ENCODE measurements around the gene CCDC200.
"Not testable (repeated sequence)": the region's sequence is repeated elsewhere in the genome, so short reads cannot be mapped to it uniquely, and the experiment has no call there.

CCDC200 gene

GRCh38 chr17:43228020-43228782 lies at the start of gene CCDC200:
TSS of gene CCDC200 (minus strand) at chr17:43228623. CDS start at chr17:43228554, 69 bp downstream.
- DNase-seq: not testable (repeated sequence)

- DNase-seq: not testable (repeated sequence)
Measured at GRCh38 chr17:43272914-43273313, 44.5 kb upstream of the CCDC200 start.

- DNase-seq: not testable (repeated sequence)
Measured at GRCh38 chr17:43272483-43272882, 44.1 kb upstream of the CCDC200 start.

- not testable (repeated sequence) for DNase-seq
Measured at GRCh38 chr17:43270552-43271504, 42.4 kb upstream of the CCDC200 start.

- not testable (repeated sequence) for DNase-seq
Measured at GRCh38 chr17:43246456-43246855, 18.0 kb upstream of the CCDC200 start.

GRCh38 chr17:43240596-43241352 lies 12.4 kb upstream of the CCDC200 start:
- DNase-seq: not testable (repeated sequence)

GRCh38 chr17:43239597-43239996 lies 11.2 kb upstream of the CCDC200 start:
- not testable (repeated sequence) for DNase-seq

- not testable (repeated sequence) for DNase-seq
Measured at GRCh38 chr17:43233877-43234276, 5.5 kb upstream of the CCDC200 start, which contains the start of gene RNU2-1. TSS of gene RNU2-1 (minus strand) at chr17:43233977.

- not testable (repeated sequence) for DNase-seq
Measured at GRCh38 chr17:43233263-43233662, 4.8 kb upstream of the CCDC200 start.

- not testable (repeated sequence) for DNase-seq
Measured at GRCh38 chr17:43232021-43232699, 3.7 kb upstream of the CCDC200 start.

GRCh38 chr17:43231205-43232020 lies 3.0 kb upstream of the CCDC200 start:
- DNase-seq: not testable (repeated sequence)

- TF ChIP-seq POLR2A (IDR thresholded peaks at IDR 0.05; ENCODE audit: low read length) (no peak), GATA1 (IDR thresholded peaks at IDR 0.05; ENCODE audit: low read depth, low read length) (no peak)
- no peak for DNase-seq
Measured at GRCh38 chr17:43226393-43226792, 2.0 kb downstream of the CCDC200 start.

GRCh38 chr17:43224146-43224705 lies 4.2 kb downstream of the CCDC200 start:
- TF ChIP-seq GATA1 (IDR thresholded peaks at IDR 0.05; ENCODE audit: low read depth, low read length): no peak
- TF ChIP-seq POLR2A (IDR thresholded peaks at IDR 0.05; ENCODE audit: low read length): no peak
- DNase-seq: no peak
